ENCODE measurements around the gene SLIT1.

Gene SLIT1

DNA sequence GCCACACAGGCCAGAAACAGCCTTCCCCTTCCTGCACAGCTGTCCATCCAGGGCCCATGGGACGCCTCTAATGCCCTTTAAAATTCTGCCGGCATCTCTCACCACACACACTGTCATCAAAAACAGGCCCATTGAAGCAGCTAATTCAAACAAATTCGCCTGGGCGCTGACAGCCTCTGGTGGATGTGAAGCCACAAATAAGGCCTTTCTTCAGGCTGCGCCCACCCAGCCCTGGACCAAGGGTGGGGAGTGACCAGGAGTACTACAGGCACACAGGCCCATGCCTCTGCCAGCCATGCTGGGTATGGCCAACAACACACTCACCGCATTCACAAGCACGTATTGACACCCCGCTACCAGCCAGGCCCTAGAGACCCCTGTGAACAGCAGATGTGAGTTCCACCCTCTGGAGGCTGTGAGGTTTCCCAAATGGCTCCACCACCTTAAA is 54.6 kb downstream of the SLIT1 start:
- Mint-ChIP-seq H3K27ac (no peak overlapping the region), H3K4me1 (no peaks in the 10 kb centered on the region), H3K36me3 (ENCODE audit: low read depth) (no peaks in the 10 kb centered on the region), H3K27me3 (peaks cover 3% of the 10 kb centered on the region), H3K9me3 (no peaks in the 10 kb centered on the region), H3K4me3 (no peak overlapping the region)
- ATAC-seq = no peak
- no peak for DNase-seq

DNA sequence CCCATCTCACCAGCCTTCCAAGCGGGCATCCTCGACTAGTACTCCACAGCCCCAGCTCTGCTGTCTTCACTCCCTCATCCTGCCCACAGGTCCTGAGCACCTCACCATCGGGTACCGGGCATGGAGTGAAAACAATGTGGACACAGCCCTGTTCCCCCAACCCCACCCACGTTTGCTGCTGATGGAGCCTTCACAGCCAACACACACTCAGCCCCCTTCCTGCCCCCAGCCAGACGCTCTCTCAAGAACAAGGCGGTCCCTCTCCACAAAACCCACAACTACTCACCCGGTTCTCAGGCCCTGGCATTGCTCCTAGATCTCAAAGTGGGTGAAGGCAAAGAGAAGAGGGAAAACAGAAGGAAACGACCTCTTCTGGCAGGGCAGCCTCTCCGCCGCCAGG is 56.1 kb downstream of the SLIT1 start:
- no peaks in the 10 kb centered on the region for H3K4me1 Mint-ChIP-seq
- no peak overlapping the region for H3K4me3 Mint-ChIP-seq
- H3K27me3 Mint-ChIP-seq = peaks cover 3% of the 10 kb centered on the region
- H3K9me3 Mint-ChIP-seq = no peaks in the 10 kb centered on the region
- no peaks in the 10 kb centered on the region for H3K36me3 Mint-ChIP-seq (ENCODE audit: low read depth)
- H3K27ac Mint-ChIP-seq = no peak overlapping the region
- DNase-seq (no peak), ATAC-seq (no peak)

GRCh38 chr10:97128516-97129154 is 57.1 kb downstream of the SLIT1 start:
- ATAC-seq (no peak), DNase-seq (no peak)
- H3K27ac Mint-ChIP-seq = no peak overlapping the region
- no peaks in the 10 kb centered on the region for H3K36me3 Mint-ChIP-seq (ENCODE audit: low read depth)
- H3K27me3 Mint-ChIP-seq = peaks cover 5% of the 10 kb centered on the region
- H3K4me1 Mint-ChIP-seq = no peaks in the 10 kb centered on the region
- no peaks in the 10 kb centered on the region for H3K9me3 Mint-ChIP-seq
- no peak overlapping the region for H3K4me3 Mint-ChIP-seq

GRCh38 chr10:97128039-97128492 is 57.7 kb downstream of the SLIT1 start:
- Mint-ChIP-seq H3K27ac (no peak overlapping the region), H3K4me3 (no peak overlapping the region), H3K36me3 (ENCODE audit: low read depth) (no peaks in the 10 kb centered on the region), H3K27me3 (peaks cover 5% of the 10 kb centered on the region), H3K4me1 (no peaks in the 10 kb centered on the region), H3K9me3 (no peaks in the 10 kb centered on the region)
- ATAC-seq (no peak), DNase-seq (no peak)

- H3K36me3 Mint-ChIP-seq (ENCODE audit: low read depth) = no peaks in the 10 kb centered on the region
- H3K9me3 Mint-ChIP-seq = no peaks in the 10 kb centered on the region
Observed at GRCh38 chr10:97127509-97127908, 58.2 kb downstream of the SLIT1 start.

DNA sequence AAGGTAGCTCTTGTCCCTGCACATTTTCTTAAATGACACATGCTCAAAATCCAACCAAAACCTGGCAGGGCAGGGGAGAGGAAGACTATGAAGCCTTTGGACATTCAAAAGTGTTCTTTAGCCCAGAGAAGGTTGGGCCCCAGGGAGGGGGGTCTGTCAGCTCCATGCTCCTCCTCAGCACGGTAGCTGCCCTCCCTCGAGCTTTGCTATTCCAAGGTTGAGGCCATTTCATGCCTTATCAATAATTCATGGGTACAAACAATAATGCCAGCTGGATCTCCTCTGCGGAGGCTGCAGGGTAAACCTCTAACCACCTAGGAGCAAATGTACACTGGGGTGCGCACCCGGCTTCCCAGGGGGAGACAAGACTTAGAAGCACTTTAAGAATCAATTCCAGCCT is 61.5 kb downstream of the SLIT1 start:
- Mint-ChIP-seq H3K27ac (no peak overlapping the region), H3K4me1 (no peaks in the 10 kb centered on the region), H3K36me3 (ENCODE audit: low read depth) (no peaks in the 10 kb centered on the region), H3K4me3 (no peak overlapping the region), H3K9me3 (no peaks in the 10 kb centered on the region), H3K27me3 (peaks cover 13% of the 10 kb centered on the region)
- ATAC-seq (no peak), DNase-seq (no peak)

More at GRCh38 chr10:97127509-97127908, 58.2 kb downstream of the SLIT1 start:
- peaks cover 5% of the 10 kb centered on the region for H3K27me3 Mint-ChIP-seq
- no peak overlapping the region for H3K4me3 Mint-ChIP-seq
- H3K4me1 Mint-ChIP-seq = no peaks in the 10 kb centered on the region
- ATAC-seq = no peak
- no peak for DNase-seq
- H3K27ac Mint-ChIP-seq = no peak overlapping the region

- peaks cover 13% of the 10 kb centered on the region for H3K27me3 Mint-ChIP-seq
- no peak for ATAC-seq
- H3K4me1 Mint-ChIP-seq = no peaks in the 10 kb centered on the region
- no peak overlapping the region for H3K4me3 Mint-ChIP-seq
- H3K9me3 Mint-ChIP-seq = no peaks in the 10 kb centered on the region
- no peak overlapping the region for H3K27ac Mint-ChIP-seq
- no peaks in the 10 kb centered on the region for H3K36me3 Mint-ChIP-seq (ENCODE audit: low read depth)
- DNase-seq = no peak
Observed at GRCh38 chr10:97123765-97124164, 62.0 kb downstream of the SLIT1 start.

- DNase-seq (no peak), ATAC-seq (no peak)
- no peaks in the 10 kb centered on the region for H3K36me3 Mint-ChIP-seq (ENCODE audit: low read depth)
- no peaks in the 10 kb centered on the region for H3K9me3 Mint-ChIP-seq
- H3K27ac Mint-ChIP-seq = no peak overlapping the region
- H3K27me3 Mint-ChIP-seq = peaks cover 13% of the 10 kb centered on the region
- H3K4me3 Mint-ChIP-seq = no peak overlapping the region
- no peaks in the 10 kb centered on the region for H3K4me1 Mint-ChIP-seq
Observed at GRCh38 chr10:97121041-97121440, 64.7 kb downstream of the SLIT1 start.

GRCh38 chr10:97120370-97120769 is 65.4 kb downstream of the SLIT1 start:
- H3K9me3 Mint-ChIP-seq = no peaks in the 10 kb centered on the region
- ATAC-seq = no peak

DNA sequence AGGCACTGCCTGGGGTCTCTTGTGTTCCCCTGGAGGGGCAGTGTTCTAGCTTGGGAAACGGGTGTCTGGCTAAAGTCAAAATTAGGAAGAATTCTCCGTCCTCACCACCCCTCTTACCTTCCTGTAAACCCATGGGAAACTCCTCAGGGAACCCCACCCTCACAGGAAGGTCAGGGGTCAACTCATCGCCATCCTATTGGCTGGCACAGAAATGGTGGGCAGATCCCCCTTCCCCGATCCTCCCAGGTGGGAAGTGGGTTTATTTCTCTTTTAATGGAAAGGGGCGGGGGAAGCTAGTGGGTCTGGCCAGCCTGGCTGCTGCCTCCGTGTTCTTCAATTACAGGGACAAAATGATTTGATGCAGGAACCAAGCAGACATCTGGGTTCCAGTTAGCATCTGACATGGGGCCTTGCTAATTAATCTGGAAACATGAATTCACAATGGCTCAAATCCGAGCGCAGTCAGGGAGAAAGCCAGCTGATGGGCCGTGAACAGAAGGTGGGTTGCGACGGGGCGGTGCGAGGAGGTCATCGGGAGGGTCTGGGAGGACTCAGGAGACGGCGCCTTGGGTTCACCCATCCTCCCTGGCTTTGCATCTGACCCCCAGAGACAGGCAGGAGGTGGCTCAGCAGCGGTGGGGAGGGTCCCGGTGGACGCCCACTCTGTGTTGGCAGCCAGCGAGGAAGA is 66.6 kb downstream of the SLIT1 start:
- H3K36me3 Mint-ChIP-seq (ENCODE audit: low read depth) = no peaks in the 10 kb centered on the region
- no peaks in the 10 kb centered on the region for H3K4me1 Mint-ChIP-seq
- no peak overlapping the region for H3K4me3 Mint-ChIP-seq
- no peaks in the 10 kb centered on the region for H3K9me3 Mint-ChIP-seq
- DNase-seq = no peak
- no peak overlapping the region for H3K27ac Mint-ChIP-seq
- no peak for ATAC-seq
- H3K27me3 Mint-ChIP-seq = peaks cover 18% of the 10 kb centered on the region

More at GRCh38 chr10:97120370-97120769, 65.4 kb downstream of the SLIT1 start:
- H3K27ac Mint-ChIP-seq = no peak overlapping the region
- DNase-seq = no peak
- H3K4me1 Mint-ChIP-seq = no peaks in the 10 kb centered on the region
- peaks cover 15% of the 10 kb centered on the region for H3K27me3 Mint-ChIP-seq
- H3K4me3 Mint-ChIP-seq = no peak overlapping the region
- no peaks in the 10 kb centered on the region for H3K36me3 Mint-ChIP-seq (ENCODE audit: low read depth)

- no peak for ATAC-seq
- H3K4me3 Mint-ChIP-seq = no peak overlapping the region
- H3K9me3 Mint-ChIP-seq = no peaks in the 10 kb centered on the region
- H3K4me1 Mint-ChIP-seq = no peaks in the 10 kb centered on the region
- H3K36me3 Mint-ChIP-seq (ENCODE audit: low read depth) = no peaks in the 10 kb centered on the region
- no peak overlapping the region for H3K27ac Mint-ChIP-seq
- H3K27me3 Mint-ChIP-seq = peaks cover 18% of the 10 kb centered on the region
- DNase-seq = peak; percentile 7
Observed at GRCh38 chr10:97117372-97117771, 68.4 kb downstream of the SLIT1 start.

- Mint-ChIP-seq H3K36me3 (ENCODE audit: low read depth) (no peaks in the 10 kb centered on the region), H3K27ac (no peak overlapping the region), H3K4me3 (no peak overlapping the region), H3K9me3 (no peaks in the 10 kb centered on the region), H3K27me3 (peaks cover 16% of the 10 kb centered on the region), H3K4me1 (no peaks in the 10 kb centered on the region)
- no peak for DNase-seq
- no peak for ATAC-seq
Observed at GRCh38 chr10:97116462-97117162, 69.1 kb downstream of the SLIT1 start.

GRCh38 chr10:97115846-97116245 is 69.9 kb downstream of the SLIT1 start:
- no peaks in the 10 kb centered on the region for H3K36me3 Mint-ChIP-seq (ENCODE audit: low read depth)
- peaks cover 9% of the 10 kb centered on the region for H3K27me3 Mint-ChIP-seq
- H3K4me3 Mint-ChIP-seq = no peak overlapping the region
- no peaks in the 10 kb centered on the region for H3K4me1 Mint-ChIP-seq
- DNase-seq (no peak), ATAC-seq (no peak)
- no peaks in the 10 kb centered on the region for H3K9me3 Mint-ChIP-seq
- H3K27ac Mint-ChIP-seq = no peak overlapping the region

DNA sequence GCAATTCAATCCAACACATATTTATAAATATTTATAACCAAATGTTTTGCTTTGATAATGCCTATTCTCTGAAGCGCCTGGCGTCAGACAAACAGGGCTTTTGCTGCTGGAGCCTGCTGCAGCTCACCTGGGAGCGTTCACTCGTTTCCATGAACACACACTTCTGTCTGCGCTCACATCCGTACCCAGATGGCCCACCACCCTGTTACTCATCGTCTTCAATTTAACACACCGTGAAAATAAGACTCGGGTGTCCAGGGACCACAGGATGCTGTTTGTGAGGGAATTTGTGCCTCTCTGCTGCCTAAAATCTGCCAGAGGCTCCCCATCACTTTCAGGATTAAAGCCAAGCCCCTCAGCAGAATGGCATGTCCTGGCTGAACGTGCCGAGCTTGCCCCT is 74.1 kb downstream of the SLIT1 start:
- Mint-ChIP-seq H3K27me3 (peaks cover 17% of the 10 kb centered on the region), H3K27ac (no peak overlapping the region), H3K4me3 (no peak overlapping the region), H3K36me3 (ENCODE audit: low read depth) (no peaks in the 10 kb centered on the region), H3K4me1 (no peaks in the 10 kb centered on the region), H3K9me3 (no peaks in the 10 kb centered on the region)
- no peak for DNase-seq
- ATAC-seq = no peak

GRCh38 chr10:97109547-97109946 is 76.2 kb downstream of the SLIT1 start:
- DNase-seq = no peak
- Mint-ChIP-seq H3K4me3 (no peak overlapping the region), H3K4me1 (no peaks in the 10 kb centered on the region), H3K9me3 (no peaks in the 10 kb centered on the region), H3K36me3 (ENCODE audit: low read depth) (no peaks in the 10 kb centered on the region), H3K27me3 (peaks cover 15% of the 10 kb centered on the region), H3K27ac (no peak overlapping the region)
- ATAC-seq = no peak
